ENCODE data around the gene PIGP. TPM values are rescaled to one million over a fixed set of nuclear protein-coding genes. Genes with fewer than 3 reads are reported as not detected.

The PIGP gene
- total and polyA plus RNA-seq, 2 donors, result 26.7 to 31.7 TPM

Small RNAs within 50 kb of the gene (small RNA-seq; reads per million reads assigned to genes)
- not detected for gene RNU6-696P

Other genes starting within 250 kb of the PIGP start
- 22.9 TPM for gene HLCS, start 106.4 kb downstream of the PIGP start, total RNA-seq
- 8.6 TPM for gene HLCS, start 106.4 kb downstream of the PIGP start, polyA plus RNA-seq
- not detected for gene RIPPLY3, start 66.4 kb downstream of the PIGP start, total RNA-seq
- gene RIPPLY3, start 66.4 kb downstream of the PIGP start, polyA plus RNA-seq, result 0.48 TPM
- 670 TPM for gene TTC3, start 183 bp upstream of the PIGP start, total RNA-seq
- 56.5 TPM for gene TTC3, start 183 bp upstream of the PIGP start, polyA plus RNA-seq
- 47.3 TPM for gene VPS26C, start 194.3 kb upstream of the PIGP start, total RNA-seq
- gene VPS26C, start 194.3 kb upstream of the PIGP start, polyA plus RNA-seq, result 37.2 TPM